GM19324 (cell line): ENCODE results near the gene RBM38.
"Not testable (repeated sequence)": the region's sequence is repeated elsewhere in the genome, so short reads cannot be mapped to it uniquely, and the experiment has no call there.

Experiments
- ATAC-seq: cut with Tn5 transposase; IDR thresholded peaks from one replicate; pipeline ENCODE4 v1.9.1; 2021; ENCODE audit warnings: mild to moderate bottlenecking, moderate library complexity; ENCODE audit not compliant: unreplicated experiment, low FRiP score

Gene RBM38

GRCh38 chr20:57390604-57391438 lies at the start of gene RBM38:
Gene RBM38, plus strand, starts transcription at chr20:57391396. Its CDS starts 186 bp downstream, at chr20:57391582.
- peak; percentile 55 for ATAC-seq

GRCh38 chr20:57341663-57342062 lies 49.5 kb upstream of the RBM38 start:
- no peak for ATAC-seq

- ATAC-seq, result no peak
These were observed 48.4 kb upstream of the RBM38 start for GRCh38 chr20:57342829-57343228.

GRCh38 chr20:57346477-57346876 lies 44.7 kb upstream of the RBM38 start:
- no peak for ATAC-seq

- ATAC-seq, result no peak
These were observed 43.8 kb upstream of the RBM38 start for GRCh38 chr20:57347393-57347792.

GRCh38 chr20:57348200-57348921 lies 42.8 kb upstream of the RBM38 start:
- ATAC-seq, result not testable (repeated sequence)

GRCh38 chr20:57348922-57349574 lies 42.1 kb upstream of the RBM38 start:
- ATAC-seq, result not testable (repeated sequence)

GRCh38 chr20:57350081-57350710 lies 41.0 kb upstream of the RBM38 start:
- no peak for ATAC-seq

GRCh38 chr20:57350726-57351041 lies 40.5 kb upstream of the RBM38 start:
- ATAC-seq, result not testable (repeated sequence)

GRCh38 chr20:57351042-57351783 lies 40.0 kb upstream of the RBM38 start, which contains the start of gene RAE1:
Gene RAE1, plus strand, starts transcription at chr20:57351255. Its CDS starts 2,784 bp downstream, at chr20:57354039.
- peak; percentile 80 for ATAC-seq

GRCh38 chr20:57352305-57352704 lies 38.9 kb upstream of the RBM38 start:
- ATAC-seq, result no peak

- ATAC-seq, result no peak
These were observed 37.8 kb upstream of the RBM38 start for GRCh38 chr20:57353351-57353750.

- no peak for ATAC-seq
These were observed 29.7 kb upstream of the RBM38 start for GRCh38 chr20:57361517-57361916.

GRCh38 chr20:57364451-57364850 lies 26.7 kb upstream of the RBM38 start:
- no peak for ATAC-seq

GRCh38 chr20:57369596-57369995 lies 21.6 kb upstream of the RBM38 start:
- ATAC-seq, result no peak

- ATAC-seq, result no peak
These were observed 20.9 kb upstream of the RBM38 start for GRCh38 chr20:57370316-57370715.

- ATAC-seq, result no peak
These were observed 19.8 kb upstream of the RBM38 start for GRCh38 chr20:57371363-57371762.

GRCh38 chr20:57372157-57372556 lies 19.0 kb upstream of the RBM38 start:
- no peak for ATAC-seq

GRCh38 chr20:57372581-57373350 lies 18.4 kb upstream of the RBM38 start:
- no peak for ATAC-seq
